AG09319 (cell line): ENCODE results near the gene MICAL3.

Experiments used
- DNase-seq: peaks from one replicate; pipeline ENCODE4 v3.0.0-alpha.2; 2010; ENCODE audit warnings: low read depth; ENCODE audit errors: extremely low read depth
- TF ChIP-seq, protein P1 (sequence below): IDR thresholded peaks from 2 replicates; pipeline ENCODE4 v1.5.1; 2011; ENCODE audit warnings: low read depth, mild to moderate bottlenecking, inconsistent platforms, low read length, moderate library complexity

MICAL3 gene

DNA sequence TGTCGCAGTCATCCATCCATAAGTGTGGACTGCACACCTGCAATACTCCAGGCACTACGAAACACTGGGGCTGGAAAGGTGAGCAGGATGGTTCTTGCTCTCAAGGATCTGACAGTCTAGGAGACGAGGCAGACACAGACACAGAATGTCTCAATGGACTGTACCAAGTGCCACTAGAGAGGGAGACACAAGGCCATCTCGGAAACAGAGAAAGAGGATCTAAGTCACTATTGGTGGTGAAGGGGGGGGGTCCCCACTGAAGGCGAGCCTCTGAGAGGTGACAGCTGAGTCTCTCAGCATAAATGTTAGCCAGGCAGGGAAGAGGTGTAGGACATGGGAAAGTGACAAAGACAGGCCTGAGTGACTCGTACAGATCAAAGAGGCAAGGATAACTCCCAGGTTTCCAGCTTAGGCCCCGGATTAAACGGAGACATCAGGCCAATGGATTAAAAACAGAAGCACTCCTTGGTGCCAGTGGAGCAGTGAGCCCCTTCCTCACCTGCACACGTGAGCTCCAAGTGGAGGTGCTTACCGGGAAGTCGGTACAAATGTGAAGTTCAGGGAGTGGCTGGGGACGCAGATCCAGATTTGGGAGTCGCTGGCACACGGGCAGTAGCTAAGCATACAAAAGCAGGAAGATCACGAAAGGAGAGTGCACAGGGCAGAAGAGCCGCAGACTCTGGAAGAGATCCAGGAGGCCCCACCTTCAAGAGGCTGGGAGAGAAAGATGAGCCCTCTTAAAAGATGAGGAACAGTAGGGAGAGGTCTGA lies 117.2 kb downstream of the MICAL3 start:
- no peak for DNase-seq

GRCh38 chr22:17905445-17905844 lies 118.9 kb downstream of the MICAL3 start:
- TF ChIP-seq, protein P1, sequence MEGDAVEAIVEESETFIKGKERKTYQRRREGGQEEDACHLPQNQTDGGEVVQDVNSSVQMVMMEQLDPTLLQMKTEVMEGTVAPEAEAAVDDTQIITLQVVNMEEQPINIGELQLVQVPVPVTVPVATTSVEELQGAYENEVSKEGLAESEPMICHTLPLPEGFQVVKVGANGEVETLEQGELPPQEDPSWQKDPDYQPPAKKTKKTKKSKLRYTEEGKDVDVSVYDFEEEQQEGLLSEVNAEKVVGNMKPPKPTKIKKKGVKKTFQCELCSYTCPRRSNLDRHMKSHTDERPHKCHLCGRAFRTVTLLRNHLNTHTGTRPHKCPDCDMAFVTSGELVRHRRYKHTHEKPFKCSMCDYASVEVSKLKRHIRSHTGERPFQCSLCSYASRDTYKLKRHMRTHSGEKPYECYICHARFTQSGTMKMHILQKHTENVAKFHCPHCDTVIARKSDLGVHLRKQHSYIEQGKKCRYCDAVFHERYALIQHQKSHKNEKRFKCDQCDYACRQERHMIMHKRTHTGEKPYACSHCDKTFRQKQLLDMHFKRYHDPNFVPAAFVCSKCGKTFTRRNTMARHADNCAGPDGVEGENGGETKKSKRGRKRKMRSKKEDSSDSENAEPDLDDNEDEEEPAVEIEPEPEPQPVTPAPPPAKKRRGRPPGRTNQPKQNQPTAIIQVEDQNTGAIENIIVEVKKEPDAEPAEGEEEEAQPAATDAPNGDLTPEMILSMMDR, result no peak
- DNase-seq, result no peak

More for the DNA sequence above, 117.2 kb downstream of the MICAL3 start:
- TF ChIP-seq, protein P1, result no peak

GRCh38 chr22:17903564-17904295 lies 120.6 kb downstream of the MICAL3 start:
- no peak for DNase-seq
- TF ChIP-seq, protein P1, result no peak; the same call in 1 of the 2 replicates

GRCh38 chr22:17902960-17903359 lies 121.4 kb downstream of the MICAL3 start:
- no peak for DNase-seq
- TF ChIP-seq, protein P1, result no peak

GRCh38 chr22:17898375-17898774 lies 126.0 kb downstream of the MICAL3 start:
- TF ChIP-seq, protein P1, result no peak
- no peak for DNase-seq

DNA sequence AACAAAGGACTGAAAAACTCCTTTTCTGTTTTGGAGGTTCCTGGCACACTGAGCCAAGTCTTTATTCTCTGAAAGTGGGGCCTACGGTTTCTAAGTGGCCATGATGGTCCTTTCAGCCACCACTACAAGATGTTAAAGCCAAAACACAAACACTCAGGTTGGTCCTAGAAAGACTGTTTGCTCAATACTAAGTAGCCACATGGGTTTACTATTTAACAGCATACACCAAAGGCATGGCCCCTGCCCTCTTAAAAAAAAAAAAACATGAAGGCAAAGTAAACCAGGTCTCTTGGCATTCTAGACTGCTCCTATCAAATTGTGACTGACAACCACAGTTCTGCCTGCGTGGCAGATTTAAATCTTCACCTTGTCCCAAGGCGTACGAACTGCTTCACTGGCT lies 126.5 kb downstream of the MICAL3 start:
- no peak for DNase-seq
- TF ChIP-seq, protein P1, result no peak

DNA sequence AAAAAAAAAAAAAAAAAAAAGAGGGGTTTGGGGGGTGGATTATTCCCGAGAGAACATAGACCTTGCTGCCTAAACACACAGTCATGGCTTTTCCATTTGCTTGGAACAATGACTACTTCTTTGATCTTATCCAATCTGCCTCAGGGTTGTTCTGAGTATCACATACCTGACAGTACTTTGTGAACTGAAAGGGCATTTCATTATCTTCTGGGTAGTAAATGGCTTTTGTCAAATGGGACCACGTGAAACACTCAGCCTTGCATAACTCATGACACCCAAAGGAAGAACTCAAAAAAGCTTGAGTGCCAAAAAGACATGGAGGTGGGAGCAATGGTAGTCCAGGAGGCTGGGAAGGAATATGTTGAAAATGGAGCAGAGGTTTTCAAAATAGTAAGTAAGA lies 126.9 kb downstream of the MICAL3 start:
- no peak for DNase-seq
- TF ChIP-seq, protein P1, result no peak
